Dendritic cell treated with granulocyte-macrophage colony-stimulating factor and Interleukin-4, amounts not matched to agents 40 ng/mL and 50 ng/mL, for 4 days (primary cell): ENCODE measurements around the gene LRP5.
"Not testable (repeated sequence)": the region's sequence is repeated elsewhere in the genome, so short reads cannot be mapped to it uniquely, and the experiment has no call there.

Source experiments
- H3K27ac Mint-ChIP-seq: one replicate; pipeline ENCODE4 v1.8.0; 2022; ENCODE audit warnings: mild to moderate bottlenecking, mixed read lengths
- H3K27me3 Mint-ChIP-seq: one replicate; pipeline ENCODE4 v1.8.0; 2022; ENCODE audit warnings: mild to moderate bottlenecking, mixed read lengths
- H3K36me3 Mint-ChIP-seq: one replicate; pipeline ENCODE4 v1.8.0; 2022; ENCODE audit warnings: low read depth, mixed read lengths
- H3K4me1 Mint-ChIP-seq: one replicate; pipeline ENCODE4 v1.8.0; 2022; ENCODE audit warnings: low read depth, mixed read lengths
- H3K4me3 Mint-ChIP-seq: one replicate; pipeline ENCODE4 v1.8.0; 2022; ENCODE audit warnings: mild to moderate bottlenecking, moderate library complexity, mixed read lengths
- H3K9me3 Mint-ChIP-seq: one replicate; pipeline ENCODE4 v1.8.0; 2022; ENCODE audit warnings: mixed read lengths
- intact Hi-C: fragments of 100-400 bp; cut with micrococcal nuclease; formaldehyde crosslinking; loops from one replicate; pipeline ENCODE4 v1.15.0; 2022

The LRP5 gene

GRCh38 chr11:68472778-68473177, 160.4 kb downstream of the LRP5 start:
- peaks cover 38% of the 10 kb centered on the region for H3K36me3 Mint-ChIP-seq

GRCh38 chr11:68473693-68474092, 161.3 kb downstream of the LRP5 start:
- Mint-ChIP-seq H3K27me3 (no peaks in the 10 kb centered on the region), H3K9me3 (no peaks in the 10 kb centered on the region), H3K36me3 (peaks cover 30% of the 10 kb centered on the region), H3K4me3 (no peak overlapping the region), H3K4me1 (peaks cover 51% of the 10 kb centered on the region), H3K27ac (no peak overlapping the region)
- intact Hi-C loops: no loop called here

More at GRCh38 chr11:68472778-68473177, 160.4 kb downstream of the LRP5 start:
- H3K4me3 Mint-ChIP-seq: no peak overlapping the region
- peaks cover 60% of the 10 kb centered on the region for H3K4me1 Mint-ChIP-seq
- no peaks in the 10 kb centered on the region for H3K27me3 Mint-ChIP-seq
- intact Hi-C loops: no loop called here
- H3K27ac Mint-ChIP-seq: no peak overlapping the region
- H3K9me3 Mint-ChIP-seq: no peaks in the 10 kb centered on the region

DNA sequence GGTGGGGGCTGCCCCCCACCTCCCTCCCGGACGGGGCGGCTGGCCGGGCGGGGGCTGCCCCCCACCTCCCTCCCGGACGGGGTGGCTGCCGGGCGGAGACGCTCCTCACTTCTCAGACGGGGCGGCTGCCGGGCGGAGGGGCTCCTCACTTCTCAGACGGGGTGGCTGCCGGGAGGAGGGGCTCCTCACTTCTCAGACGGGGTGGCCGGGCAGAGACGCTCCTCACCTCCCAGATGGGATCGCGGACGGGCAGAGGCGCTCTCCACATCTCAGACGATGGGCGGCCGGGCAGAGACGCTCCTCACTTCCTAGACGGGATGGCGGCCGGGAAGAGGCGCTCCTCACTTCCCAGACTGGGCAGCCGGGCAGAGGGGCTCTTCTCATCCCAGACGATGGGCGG, 163.2 kb downstream of the LRP5 start:
- H3K4me3 Mint-ChIP-seq, H3K27ac Mint-ChIP-seq, intact Hi-C loops, H3K27me3 Mint-ChIP-seq, H3K9me3 Mint-ChIP-seq: not testable (repeated sequence)
- Mint-ChIP-seq H3K4me1 (peaks cover 44% of the 10 kb centered on the region), H3K36me3 (peaks cover 43% of the 10 kb centered on the region)

GRCh38 chr11:68479390-68479789, 167.0 kb downstream of the LRP5 start:
- H3K9me3 Mint-ChIP-seq: no peaks in the 10 kb centered on the region
- intact Hi-C loops: no loop called here
- H3K27me3 Mint-ChIP-seq: no peaks in the 10 kb centered on the region
- peaks cover 33% of the 10 kb centered on the region for H3K36me3 Mint-ChIP-seq
- H3K4me3 Mint-ChIP-seq: no peak overlapping the region
- no peak overlapping the region for H3K27ac Mint-ChIP-seq
- H3K4me1 Mint-ChIP-seq: peaks cover 28% of the 10 kb centered on the region

GRCh38 chr11:68480193-68480592, 167.8 kb downstream of the LRP5 start:
- peaks cover 28% of the 10 kb centered on the region for H3K36me3 Mint-ChIP-seq
- H3K9me3 Mint-ChIP-seq: no peaks in the 10 kb centered on the region
- H3K4me3 Mint-ChIP-seq: no peak overlapping the region
- no peak overlapping the region for H3K27ac Mint-ChIP-seq
- intact Hi-C loops: no loop called here
- H3K27me3 Mint-ChIP-seq: no peaks in the 10 kb centered on the region
- H3K4me1 Mint-ChIP-seq: peaks cover 31% of the 10 kb centered on the region

GRCh38 chr11:68480852-68481510, 168.6 kb downstream of the LRP5 start:
- Mint-ChIP-seq H3K9me3 (no peaks in the 10 kb centered on the region), H3K4me3 (no peak overlapping the region), H3K36me3 (peaks cover 21% of the 10 kb centered on the region), H3K4me1 (peaks cover 31% of the 10 kb centered on the region), H3K27me3 (no peaks in the 10 kb centered on the region), H3K27ac (no peak overlapping the region)
- intact Hi-C loops: no loop called here

DNA sequence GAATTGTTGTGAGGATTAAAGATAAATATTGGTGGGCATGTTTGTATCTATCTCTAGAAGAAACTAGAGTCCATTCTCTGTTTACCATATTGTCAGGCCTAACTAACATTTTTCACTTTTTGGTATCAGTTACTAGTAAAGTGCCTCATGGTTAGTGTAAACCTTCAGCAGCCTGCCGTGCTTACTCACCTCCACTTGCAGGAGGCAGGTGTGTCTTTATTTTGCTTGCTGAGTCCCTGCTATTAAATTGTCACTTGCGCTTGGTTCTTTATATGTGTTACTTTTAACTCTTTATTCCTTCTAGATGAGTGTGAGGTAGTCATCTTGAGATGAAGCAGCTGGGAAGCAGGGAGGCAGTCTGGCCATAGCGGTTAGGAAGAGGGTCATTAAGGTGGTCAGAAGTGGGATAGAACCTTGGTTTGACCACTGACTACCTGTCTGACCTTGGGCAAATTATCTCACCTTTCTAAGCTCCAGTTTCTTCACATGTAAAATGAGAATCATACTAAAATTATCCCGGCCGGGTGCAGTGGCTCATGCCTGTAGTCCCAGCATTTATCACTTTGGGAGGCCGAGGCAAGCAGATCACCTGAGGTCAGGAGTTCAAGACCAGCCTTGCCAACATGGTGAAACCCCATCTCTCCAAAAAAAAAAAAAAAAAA, 169.3 kb downstream of the LRP5 start:
- Mint-ChIP-seq H3K27ac (no peak overlapping the region), H3K9me3 (no peaks in the 10 kb centered on the region), H3K36me3 (peaks cover 18% of the 10 kb centered on the region)

DNA sequence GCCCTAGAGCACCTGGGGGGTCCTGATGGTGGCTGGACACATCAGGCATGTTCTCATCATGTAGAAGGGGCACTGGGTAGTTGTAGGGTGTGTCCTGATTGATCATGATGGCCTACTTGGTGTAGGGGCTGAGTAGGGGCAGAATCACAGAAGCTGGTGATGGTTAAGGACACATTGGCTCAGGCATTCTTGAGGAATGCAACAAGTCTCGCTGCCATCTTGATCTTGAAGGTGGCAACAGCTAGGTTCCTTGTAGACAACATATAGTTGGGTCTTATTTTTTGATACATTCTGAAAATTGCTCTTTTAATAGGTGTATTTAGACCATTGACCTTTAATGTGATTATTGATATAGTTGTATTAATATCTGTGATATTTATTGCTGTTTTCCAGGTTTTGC, 176.2 kb downstream of the LRP5 start:
- Mint-ChIP-seq H3K27ac (no peak overlapping the region), H3K4me1 (peaks cover 43% of the 10 kb centered on the region), H3K36me3 (peaks cover 7% of the 10 kb centered on the region), H3K27me3 (no peaks in the 10 kb centered on the region), H3K4me3 (no peak overlapping the region), H3K9me3 (no peaks in the 10 kb centered on the region)
- intact Hi-C loops: no loop called here

More for the DNA sequence above, 169.3 kb downstream of the LRP5 start:
- Mint-ChIP-seq H3K27me3 (no peaks in the 10 kb centered on the region), H3K4me1 (peaks cover 33% of the 10 kb centered on the region), H3K4me3 (no peak overlapping the region)
- intact Hi-C loops: no loop called here

DNA sequence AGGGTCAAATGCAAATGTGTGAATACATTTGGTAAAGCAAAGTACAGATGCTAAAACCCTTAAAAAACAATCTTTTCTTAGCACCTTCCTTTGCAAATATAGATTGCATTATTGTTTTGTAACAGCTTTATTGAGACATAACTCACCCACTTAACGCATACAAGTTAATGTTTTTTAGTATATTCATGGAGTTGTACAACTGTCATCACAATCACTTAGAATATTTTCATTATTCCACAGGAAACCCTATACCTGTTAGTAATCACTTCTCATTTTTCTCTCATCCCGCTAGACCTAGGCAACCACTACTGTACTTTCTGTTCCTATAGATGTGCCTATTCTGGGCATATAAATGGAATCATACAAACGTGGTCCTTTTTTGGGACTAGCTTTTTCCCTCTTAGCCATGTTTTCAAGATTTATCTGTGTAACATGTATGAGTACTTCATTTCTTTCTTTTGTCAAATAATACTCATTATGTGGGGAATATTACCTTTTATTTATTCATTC, 182.9 kb downstream of the LRP5 start:
- Mint-ChIP-seq H3K36me3 (peaks cover 3% of the 10 kb centered on the region), H3K27ac (no peak overlapping the region), H3K4me3 (no peak overlapping the region), H3K27me3 (no peaks in the 10 kb centered on the region), H3K4me1 (peaks cover 44% of the 10 kb centered on the region), H3K9me3 (no peaks in the 10 kb centered on the region)
- intact Hi-C loops: no loop called here

- peak overlapping the region; percentile 52 for H3K27ac Mint-ChIP-seq
- H3K4me3 Mint-ChIP-seq: no peak overlapping the region
- H3K4me1 Mint-ChIP-seq: peaks cover 44% of the 10 kb centered on the region
- no peaks in the 10 kb centered on the region for H3K9me3 Mint-ChIP-seq
- H3K36me3 Mint-ChIP-seq: no peaks in the 10 kb centered on the region
- intact Hi-C loops: no loop called here
- H3K27me3 Mint-ChIP-seq: no peaks in the 10 kb centered on the region
Observed at GRCh38 chr11:68495872-68496271, 183.5 kb downstream of the LRP5 start.

- peaks cover 4% of the 10 kb centered on the region for H3K36me3 Mint-ChIP-seq
- no peak overlapping the region for H3K4me3 Mint-ChIP-seq
- intact Hi-C loops: no loop called here
- H3K27ac Mint-ChIP-seq: no peak overlapping the region
- no peaks in the 10 kb centered on the region for H3K27me3 Mint-ChIP-seq
- H3K4me1 Mint-ChIP-seq: peaks cover 52% of the 10 kb centered on the region
- no peaks in the 10 kb centered on the region for H3K9me3 Mint-ChIP-seq
Observed at GRCh38 chr11:68497761-68498160, 185.4 kb downstream of the LRP5 start.

DNA sequence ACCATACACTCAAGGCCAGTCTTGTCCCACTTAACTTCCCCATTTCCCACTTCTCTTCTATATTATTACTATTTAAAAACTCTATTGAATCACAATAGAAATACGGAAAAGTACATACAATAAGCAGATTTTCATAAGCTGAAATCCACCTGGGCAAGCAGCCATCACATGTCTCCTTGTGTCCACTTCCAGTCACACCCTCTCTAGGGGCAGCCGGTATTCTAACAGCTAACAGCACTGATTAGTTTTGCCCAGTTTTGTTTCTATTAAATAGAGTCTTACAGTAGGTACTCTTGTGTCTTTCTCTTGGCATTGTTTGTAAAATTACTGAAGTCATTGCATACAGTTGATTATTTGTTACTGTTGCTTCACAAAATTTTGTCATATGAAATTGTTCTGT, 185.9 kb downstream of the LRP5 start:
- Mint-ChIP-seq H3K4me3 (no peak overlapping the region), H3K27ac (no peak overlapping the region)

More for the DNA sequence above, 185.9 kb downstream of the LRP5 start:
- no peaks in the 10 kb centered on the region for H3K9me3 Mint-ChIP-seq
- peaks cover 55% of the 10 kb centered on the region for H3K4me1 Mint-ChIP-seq
- peaks cover 6% of the 10 kb centered on the region for H3K36me3 Mint-ChIP-seq
- H3K27me3 Mint-ChIP-seq: no peaks in the 10 kb centered on the region
- intact Hi-C loops: no loop called here
